CD4-positive, alpha-beta T cell (primary cell): Measurements from ENCODE around the gene CENPA. TPM values are rescaled to one million over a fixed set of nuclear protein-coding genes. Genes with fewer than 3 reads are reported as not detected.
A peak's percentile ranks its signal among the peaks of the same experiment; 100 is the strongest.

Experiments used
- ATAC-seq: fragments of 200-7000 bp; cut with Tn5 transposase; one replicate; pipeline ENCODE4 v1.10.0; 2022; ENCODE audit warnings: mild to moderate bottlenecking; ENCODE audit not compliant: poor library complexity
- CTCF ChIA-PET: fragments of 350-600 bp; sonication (Branson Sonifier 250); formaldehyde crosslinking; loops from one replicate; lab custom pipeline; 2021; ENCODE audit warnings: antibody characterized with exemption, inconsistent platforms; lab: Charles Lee
- POLR2A ChIA-PET: fragments of 350-600 bp; sonication (Branson Sonifier 250); formaldehyde crosslinking; loops from one replicate; lab custom pipeline; 2021; ENCODE audit warnings: antibody characterized with exemption, inconsistent platforms; lab: Charles Lee
- DNase-seq, 14 experiments: peaks; one replicate each; pipeline ENCODE4 v3.0.0-alpha.2; 2013 to 2020; ENCODE audit warnings: mixed read lengths in 2 of 14
- H3K27ac ChIP-seq, 2 donors: one replicate each; pipeline versions ENCODE4 v1.5.1 to v1.7.0; 2013; ENCODE audit warnings: low read length in 2 of 2, low read depth in 1 of 2, mild to moderate bottlenecking in 1 of 2
- H3K27me3 ChIP-seq, 2 experiments: 1 replicate in 1 of 2; 2 replicates in 1 of 2; pipeline versions ENCODE4 v1.6.1 to v1.7.0; 2013; ENCODE audit warnings: low read length in 2 of 2, control low read depth in 1 of 2, mild to moderate bottlenecking in 1 of 2, moderate library complexity in 1 of 2; ENCODE audit not compliant: insufficient read depth in 2 of 2, control insufficient read depth in 1 of 2
- H3K36me3 ChIP-seq: one replicate; pipeline ENCODE4 v1.6.1; 2013; ENCODE audit warnings: low read length, control low read depth; ENCODE audit not compliant: insufficient read depth
- H3K4me1 ChIP-seq: one replicate; pipeline ENCODE4 v1.6.1; 2013; ENCODE audit warnings: low read length, control low read depth; ENCODE audit not compliant: insufficient read depth
- H3K4me3 ChIP-seq: one replicate; pipeline ENCODE4 v1.5.1; 2013; ENCODE audit warnings: mild to moderate bottlenecking, low read length, moderate library complexity
- H3K9me3 ChIP-seq, 2 experiments: 1 replicate in 1 of 2; 2 replicates in 1 of 2; pipeline versions ENCODE4 v1.6.1 to v1.7.0; 2013; ENCODE audit warnings: low read length in 2 of 2, mild to moderate bottlenecking in 2 of 2, control low read depth in 1 of 2, moderate library complexity in 1 of 2; ENCODE audit not compliant: control insufficient read depth in 1 of 2, insufficient read depth in 1 of 2
- H3K27ac Mint-ChIP-seq: one replicate; pipeline ENCODE4 v1.8.0; 2020; ENCODE audit warnings: mixed read lengths
- H3K27me3 Mint-ChIP-seq: one replicate; pipeline ENCODE4 v1.8.0; 2021; ENCODE audit warnings: mixed read lengths
- H3K36me3 Mint-ChIP-seq: one replicate; pipeline ENCODE4 v1.8.0; 2021; ENCODE audit warnings: low read depth, mixed read lengths
- H3K4me1 Mint-ChIP-seq: one replicate; pipeline ENCODE4 v1.8.0; 2021; ENCODE audit warnings: low read depth, mixed read lengths
- H3K4me3 Mint-ChIP-seq: one replicate; pipeline ENCODE4 v1.8.0; 2020; ENCODE audit warnings: mild to moderate bottlenecking, mixed read lengths
- H3K9me3 Mint-ChIP-seq: one replicate; pipeline ENCODE4 v1.8.0; 2020; ENCODE audit warnings: mixed read lengths
- CTCF ChIP-seq: fragments of 200-600 bp; IDR thresholded peaks from one replicate; pipeline ENCODE4 v1.8.0; 2022; ENCODE audit warnings: antibody characterized with exemption, mild to moderate bottlenecking
- intact Hi-C, 2 experiments: fragments of 100-400 bp; cut with DNase I in 1 of 2; cut with micrococcal nuclease in 1 of 2; formaldehyde crosslinking; loops; one replicate each; pipeline versions ENCODE4 v1.15.1 to v1.9.0; 2023 to 2025; cut with DNase I, micrococcal nuclease
- total RNA-seq, 174 experiments: library from RNA in 2 of 174; stranded (reverse) in 2 of 174; gene quantifications; one replicate each; pipeline ENCODE4 v1.2.3 and lab custom pipeline; 2021 to 2026

The CENPA gene
- total RNA-seq, 2 experiments from 2014 or later, result 1.0 to 1.1 TPM

- ATAC-seq (no peak), DNase-seq (no peak)
- Mint-ChIP-seq H3K9me3 (no peaks in the 10 kb centered on the region), H3K4me1 (no peaks in the 10 kb centered on the region), H3K4me3 (no peak overlapping the region), H3K27ac (no peak overlapping the region), H3K36me3 (no peaks in the 10 kb centered on the region), H3K27me3 (peaks cover 25% of the 10 kb centered on the region)
- H3K4me3 ChIP-seq, result no peak overlapping the region
- ChIA-PET POLR2A (no interaction called here), CTCF (no interaction called here)
- peaks cover 0 to 3% of the 10 kb centered on the region in 2 experiments for H3K27me3 ChIP-seq
- H3K4me1 ChIP-seq, result no peaks in the 10 kb centered on the region
- TF ChIP-seq CTCF, result no peak
- no peaks in the 10 kb centered on the region for H3K36me3 ChIP-seq
- H3K27ac ChIP-seq, result no peak overlapping the region
- H3K9me3 ChIP-seq, result no peaks in the 10 kb centered on the region
- intact Hi-C loops, result no loop called here
Measured at GRCh38 chr2:26820932-26821331, 35.1 kb downstream of the CENPA start.

GRCh38 chr2:26822877-26823276 lies 37.0 kb downstream of the CENPA start:
- Mint-ChIP-seq H3K27ac (no peak overlapping the region), H3K27me3 (peaks cover 18% of the 10 kb centered on the region), H3K4me3 (no peak overlapping the region), H3K36me3 (no peaks in the 10 kb centered on the region), H3K4me1 (no peaks in the 10 kb centered on the region), H3K9me3 (no peaks in the 10 kb centered on the region)
- intact Hi-C loops, result no loop called here
- no peak for DNase-seq
- Histone ChIP-seq H3K27ac (no peak overlapping the region), H3K4me1 (no peaks in the 10 kb centered on the region), H3K4me3 (no peak overlapping the region), H3K36me3 (no peaks in the 10 kb centered on the region), H3K27me3 (peaks cover under 1% of the 10 kb centered on the region in 2 experiments), H3K9me3 (no peaks in the 10 kb centered on the region)
- no peak for TF ChIP-seq CTCF
- ChIA-PET CTCF (no interaction called here), POLR2A (no interaction called here)
- ATAC-seq, result no peak

- H3K36me3 ChIP-seq, result no peaks in the 10 kb centered on the region
- intact Hi-C loops, result no loop called here
- H3K4me3 ChIP-seq, result no peak overlapping the region
- DNase-seq (peak in 1 of 14 experiments; percentile 7), ATAC-seq (peak; percentile 51)
- no peak overlapping the region for H3K4me3 Mint-ChIP-seq
- CTCF ChIA-PET, result no interaction called here
- no peak for TF ChIP-seq CTCF
- no peaks in the 10 kb centered on the region for H3K9me3 ChIP-seq
- H3K4me1 ChIP-seq, result no peaks in the 10 kb centered on the region
- peaks cover 8 to 18% of the 10 kb centered on the region in 2 experiments for H3K27me3 ChIP-seq
- no peaks in the 10 kb centered on the region for H3K36me3 Mint-ChIP-seq
- H3K27ac ChIP-seq, result no peak overlapping the region
- no peaks in the 10 kb centered on the region for H3K4me1 Mint-ChIP-seq
- no peak overlapping the region for H3K27ac Mint-ChIP-seq
- H3K27me3 Mint-ChIP-seq, result peaks cover 66% of the 10 kb centered on the region
- H3K9me3 Mint-ChIP-seq, result no peaks in the 10 kb centered on the region
- POLR2A ChIA-PET, result no interaction called here
Measured at GRCh38 chr2:26838121-26838906, 52.5 kb downstream of the CENPA start.
